Osteocyte (in vitro differentiated cells): Measurements from ENCODE around the gene GABRG3. TPM values are rescaled to one million over a fixed set of nuclear protein-coding genes. Genes with fewer than 3 reads are reported as not detected.

Experiments used
- DNase-seq: peaks from one replicate; pipeline ENCODE4 v3.0.0; 2021; ENCODE audit warnings: mixed read lengths; ENCODE audit not compliant: unreplicated experiment; ENCODE audit errors: extremely low spot score
- H3K27ac Mint-ChIP-seq: one replicate; pipeline ENCODE4 v1.8.0; 2021; ENCODE audit warnings: mild to moderate bottlenecking, mixed read lengths; ENCODE audit not compliant: unreplicated experiment
- H3K27me3 Mint-ChIP-seq: one replicate; pipeline ENCODE4 v1.8.0; 2021; ENCODE audit warnings: mixed read lengths; ENCODE audit not compliant: unreplicated experiment
- H3K36me3 Mint-ChIP-seq: one replicate; pipeline ENCODE4 v1.8.0; 2021; ENCODE audit warnings: mixed read lengths; ENCODE audit not compliant: unreplicated experiment
- H3K4me1 Mint-ChIP-seq: one replicate; pipeline ENCODE4 v1.8.0; 2021; ENCODE audit warnings: mixed read lengths; ENCODE audit not compliant: unreplicated experiment
- H3K4me3 Mint-ChIP-seq: one replicate; pipeline ENCODE4 v1.8.0; 2021; ENCODE audit warnings: mild to moderate bottlenecking, moderate library complexity, mixed read lengths; ENCODE audit not compliant: unreplicated experiment
- H3K9me3 Mint-ChIP-seq: one replicate; pipeline ENCODE4 v1.8.0; 2021; ENCODE audit warnings: mixed read lengths; ENCODE audit not compliant: unreplicated experiment
- CTCF ChIP-seq: fragments of 200-600 bp; sonication (generic); IDR thresholded peaks from 2 replicates; pipeline ENCODE4 v1.5.0; 2021; ENCODE audit warnings: antibody characterized with exemption, mild to moderate bottlenecking, moderate library complexity
- total RNA-seq: library from RNA; stranded (reverse); gene quantifications from 2 replicates; pipeline ENCODE4 v1.2.1, GENCODE V29; 2021

GABRG3 gene
- total RNA-seq, 1 donor from 2014 or later = 0.19 TPM

- Mint-ChIP-seq H3K36me3 (peaks cover 2% of the 10 kb centered on the region), H3K4me1 (peaks cover 3% of the 10 kb centered on the region), H3K27me3 (peaks cover 2% of the 10 kb centered on the region), H3K4me3 (no peak overlapping the region), H3K27ac (no peak overlapping the region), H3K9me3 (peaks cover 11% of the 10 kb centered on the region)
- DNase-seq = no peak
- TF ChIP-seq CTCF = no peak
These were observed 425.5 kb downstream of the GABRG3 start for GRCh38 chr15:27396521-27396920.

- H3K9me3 Mint-ChIP-seq = peaks cover 11% of the 10 kb centered on the region
- H3K27me3 Mint-ChIP-seq = peaks cover 2% of the 10 kb centered on the region
- H3K36me3 Mint-ChIP-seq = peaks cover 2% of the 10 kb centered on the region
- DNase-seq = no peak
- no peak overlapping the region for H3K27ac Mint-ChIP-seq
- H3K4me3 Mint-ChIP-seq = no peak overlapping the region
- no peak for TF ChIP-seq CTCF
- peaks cover 4% of the 10 kb centered on the region for H3K4me1 Mint-ChIP-seq
These were observed 426.0 kb downstream of the GABRG3 start for GRCh38 chr15:27396996-27397395.

- Mint-ChIP-seq H3K27me3 (peaks cover 2% of the 10 kb centered on the region), H3K36me3 (peaks cover 2% of the 10 kb centered on the region), H3K27ac (no peak overlapping the region), H3K4me1 (peaks cover 4% of the 10 kb centered on the region), H3K4me3 (no peak overlapping the region), H3K9me3 (peaks cover 11% of the 10 kb centered on the region)
- DNase-seq = no peak
- no peak for TF ChIP-seq CTCF
These were observed 427.7 kb downstream of the GABRG3 start for GRCh38 chr15:27398631-27399161.

GRCh38 chr15:27399241-27399640 is 428.3 kb downstream of the GABRG3 start:
- H3K27me3 Mint-ChIP-seq = peaks cover 2% of the 10 kb centered on the region
- H3K4me1 Mint-ChIP-seq = peaks cover 4% of the 10 kb centered on the region
- no peak for TF ChIP-seq CTCF
- no peak overlapping the region for H3K4me3 Mint-ChIP-seq
- no peak overlapping the region for H3K27ac Mint-ChIP-seq
- peaks cover 11% of the 10 kb centered on the region for H3K9me3 Mint-ChIP-seq
- H3K36me3 Mint-ChIP-seq = peaks cover 2% of the 10 kb centered on the region
- DNase-seq = no peak

GRCh38 chr15:27401471-27401870 is 430.5 kb downstream of the GABRG3 start:
- no peak overlapping the region for H3K27ac Mint-ChIP-seq
- peaks cover 4% of the 10 kb centered on the region for H3K4me1 Mint-ChIP-seq
- H3K9me3 Mint-ChIP-seq = no peaks in the 10 kb centered on the region
- TF ChIP-seq CTCF = no peak
- no peak overlapping the region for H3K4me3 Mint-ChIP-seq
- no peak for DNase-seq
- no peaks in the 10 kb centered on the region for H3K27me3 Mint-ChIP-seq
- peaks cover 2% of the 10 kb centered on the region for H3K36me3 Mint-ChIP-seq
